ENCODE results near the gene PPHLN1. TPM values are rescaled to one million over a fixed set of nuclear protein-coding genes. Genes with fewer than 3 reads are reported as not detected.
A peak's percentile ranks its signal among the peaks of the same experiment; 100 is the strongest.

Gene PPHLN1, protein sequence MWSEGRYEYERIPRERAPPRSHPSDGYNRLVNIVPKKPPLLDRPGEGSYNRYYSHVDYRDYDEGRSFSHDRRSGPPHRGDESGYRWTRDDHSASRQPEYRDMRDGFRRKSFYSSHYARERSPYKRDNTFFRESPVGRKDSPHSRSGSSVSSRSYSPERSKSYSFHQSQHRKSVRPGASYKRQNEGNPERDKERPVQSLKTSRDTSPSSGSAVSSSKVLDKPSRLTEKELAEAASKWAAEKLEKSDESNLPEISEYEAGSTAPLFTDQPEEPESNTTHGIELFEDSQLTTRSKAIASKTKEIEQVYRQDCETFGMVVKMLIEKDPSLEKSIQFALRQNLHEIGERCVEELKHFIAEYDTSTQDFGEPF
- polyA plus RNA-seq (2012; ENCODE audit: insufficient read depth, insufficient read length, low read depth) = 60.8 TPM

- H3K27me3 ChIP-seq = no peaks in the 10 kb centered on the region
- H3K9me3 ChIP-seq = no peaks in the 10 kb centered on the region
- no peaks in the 10 kb centered on the region; the same call in 1 of the 2 replicates for H3K36me3 ChIP-seq
- H3K4me1 ChIP-seq = peaks cover 5% of the 10 kb centered on the region; the same call in 1 of the 2 replicates
- peak within 1 kb of the TSS; percentile 93 for H3K4me3 ChIP-seq (ENCODE audit: low read depth, low read length)
- TF ChIP-seq, protein P1, sequence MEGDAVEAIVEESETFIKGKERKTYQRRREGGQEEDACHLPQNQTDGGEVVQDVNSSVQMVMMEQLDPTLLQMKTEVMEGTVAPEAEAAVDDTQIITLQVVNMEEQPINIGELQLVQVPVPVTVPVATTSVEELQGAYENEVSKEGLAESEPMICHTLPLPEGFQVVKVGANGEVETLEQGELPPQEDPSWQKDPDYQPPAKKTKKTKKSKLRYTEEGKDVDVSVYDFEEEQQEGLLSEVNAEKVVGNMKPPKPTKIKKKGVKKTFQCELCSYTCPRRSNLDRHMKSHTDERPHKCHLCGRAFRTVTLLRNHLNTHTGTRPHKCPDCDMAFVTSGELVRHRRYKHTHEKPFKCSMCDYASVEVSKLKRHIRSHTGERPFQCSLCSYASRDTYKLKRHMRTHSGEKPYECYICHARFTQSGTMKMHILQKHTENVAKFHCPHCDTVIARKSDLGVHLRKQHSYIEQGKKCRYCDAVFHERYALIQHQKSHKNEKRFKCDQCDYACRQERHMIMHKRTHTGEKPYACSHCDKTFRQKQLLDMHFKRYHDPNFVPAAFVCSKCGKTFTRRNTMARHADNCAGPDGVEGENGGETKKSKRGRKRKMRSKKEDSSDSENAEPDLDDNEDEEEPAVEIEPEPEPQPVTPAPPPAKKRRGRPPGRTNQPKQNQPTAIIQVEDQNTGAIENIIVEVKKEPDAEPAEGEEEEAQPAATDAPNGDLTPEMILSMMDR (IDR thresholded peaks at IDR 0.05; ENCODE audit: low read depth, low read length) = no peak
- peak; percentile 87 for DNase-seq
These were observed at the start of gene PPHLN1, which contains the start of gene ZCRB1 for GRCh38 chr12:42325653-42326474. Gene PPHLN1 (plus strand): TSS chr12:42326167. CDS start chr12:42335903, 9,736 bp downstream. Gene ZCRB1 (minus strand): TSS chr12:42326094. CDS start chr12:42324102, 1,992 bp downstream.

- DNase-seq = no peak
- Histone ChIP-seq H3K4me3 (ENCODE audit: low read depth, low read length) (no peak overlapping the region), H3K9me3 (no peaks in the 10 kb centered on the region), H3K36me3 (no peaks in the 10 kb centered on the region), H3K27me3 (no peaks in the 10 kb centered on the region), H3K4me1 (no peaks in the 10 kb centered on the region)
- TF ChIP-seq, protein P1 (IDR thresholded peaks at IDR 0.05; ENCODE audit: low read depth, low read length) = no peak
These were observed 48.4 kb upstream of the PPHLN1 start for GRCh38 chr12:42277396-42278127.

- no peaks in the 10 kb centered on the region for H3K4me1 ChIP-seq
- TF ChIP-seq, protein P1 (IDR thresholded peaks at IDR 0.05; ENCODE audit: low read depth, low read length) = no peak
These were observed 47.8 kb upstream of the PPHLN1 start for GRCh38 chr12:42278128-42278510.

DNA sequence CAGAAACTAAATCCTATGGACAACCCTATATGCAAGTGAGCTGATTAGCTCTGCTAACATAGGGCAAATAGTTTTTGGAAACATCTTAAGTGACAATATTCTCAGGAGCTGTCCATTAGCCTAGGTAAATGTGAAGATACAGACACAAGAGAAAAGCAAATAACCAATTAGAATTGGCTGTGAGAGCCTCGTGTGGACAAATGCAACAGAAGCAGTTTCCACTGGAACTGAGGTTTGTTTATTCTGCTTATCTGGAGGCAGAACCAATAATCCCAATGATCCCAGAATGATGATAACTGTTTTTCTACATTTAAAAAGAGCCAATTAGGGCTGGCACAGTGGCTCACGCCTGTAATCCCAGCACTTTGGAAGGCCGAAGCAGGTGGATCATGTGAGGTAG is 44.7 kb upstream of the PPHLN1 start:
- no peak for DNase-seq
- Histone ChIP-seq H3K36me3 (no peaks in the 10 kb centered on the region), H3K9me3 (no peaks in the 10 kb centered on the region), H3K27me3 (no peaks in the 10 kb centered on the region), H3K4me3 (ENCODE audit: low read depth, low read length) (no peak overlapping the region), H3K4me1 (no peaks in the 10 kb centered on the region)
- TF ChIP-seq, protein P1 (IDR thresholded peaks at IDR 0.05; ENCODE audit: low read depth, low read length) = no peak

More at GRCh38 chr12:42278128-42278510, 47.8 kb upstream of the PPHLN1 start:
- DNase-seq = no peak
- no peaks in the 10 kb centered on the region for H3K36me3 ChIP-seq
- no peak overlapping the region for H3K4me3 ChIP-seq (ENCODE audit: low read depth, low read length)
- H3K9me3 ChIP-seq = no peaks in the 10 kb centered on the region
- H3K27me3 ChIP-seq = no peaks in the 10 kb centered on the region

DNA sequence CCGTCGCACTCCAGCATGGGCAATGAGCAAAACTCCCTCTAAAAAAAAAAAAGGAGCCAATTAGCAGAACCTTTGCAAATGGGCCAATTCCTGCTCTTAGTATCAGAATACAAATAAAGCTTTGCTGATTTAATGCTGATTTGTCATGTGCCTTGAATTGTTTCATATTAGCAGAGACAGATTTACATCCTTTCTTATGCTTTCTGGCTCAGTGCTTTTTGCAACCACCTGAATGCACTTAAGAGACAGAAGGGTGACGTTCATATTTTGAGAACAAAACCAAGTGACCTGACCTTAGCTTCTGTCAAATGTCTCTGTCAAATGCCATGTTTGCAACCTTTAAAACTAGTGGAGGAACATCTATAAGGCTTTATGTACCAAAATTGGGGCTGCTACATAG is 44.1 kb upstream of the PPHLN1 start:
- no peaks in the 10 kb centered on the region for H3K36me3 ChIP-seq
- H3K4me3 ChIP-seq (ENCODE audit: low read depth, low read length) = no peak overlapping the region
- H3K27me3 ChIP-seq = no peaks in the 10 kb centered on the region
- TF ChIP-seq, protein P1 (IDR thresholded peaks at IDR 0.05; ENCODE audit: low read depth, low read length) = no peak
- no peak for DNase-seq
- H3K9me3 ChIP-seq = no peaks in the 10 kb centered on the region
- H3K4me1 ChIP-seq = no peaks in the 10 kb centered on the region

Data from BE2C (cell line).